ENCODE measurements around the gene GIMAP4. TPM values are rescaled to one million over a fixed set of nuclear protein-coding genes. Genes with fewer than 3 reads are reported as not detected.

Gene GIMAP4
- total RNA-seq, 3 donors from 2014 or later (not counting 1 experiment from before 2014, with no cell fraction given), result 105 to 215 (median 124) TPM

GRCh38 chr7:150556521-150557138, 10.6 kb upstream of the GIMAP4 start:
- Histone ChIP-seq H3K27me3 (ENCODE audit: control insufficient read depth, insufficient read depth, low read length) (no peaks in the 10 kb centered on the region), H3K4me3 (ENCODE audit: low read length) (no peak overlapping the region), H3K9me3 (ENCODE audit: control insufficient read depth, insufficient read depth, low read length) (peaks cover 26% of the 10 kb centered on the region), H3K4me1 (ENCODE audit: control insufficient read depth, insufficient read depth, low read length) (peaks cover 12% of the 10 kb centered on the region), H3K36me3 (ENCODE audit: control insufficient read depth, insufficient read depth, low read length) (no peaks in the 10 kb centered on the region), H3K27ac (ENCODE audit: low read length) (peak overlapping the region; percentile 89)
- WGBS (ENCODE audit: insufficient coverage), result 13% methylated on average over 3 of the region's 4 CpGs
- Mint-ChIP-seq H3K9me3 (peaks cover 6 to 20% of the 10 kb centered on the region in 2 donors), H3K27me3 (ENCODE audit: low read depth in 2 of 2) (no peaks in the 10 kb centered on the region), H3K4me1 (peaks cover 50 to 63% of the 10 kb centered on the region in 2 donors), H3K27ac (peak overlapping the region; percentile 89 to 95), H3K36me3 (peaks cover 44% of the 10 kb centered on the region), H3K4me3 (peak overlapping the region; percentile 85)
- intact Hi-C loops (cut with micrococcal nuclease), result loop anchor here (1.0 kb wide), 2 partner anchors 8 to 75 kb away; no protein-coding TSS in a partner anchor
- peak in 1 of 2 donors; percentile 79 for DNase-seq
- peak; percentile 97 to 99 (median 98) for ATAC-seq
- TF ChIP-seq CTCF (IDR thresholded peaks at IDR 0.05), result no peak

DNA sequence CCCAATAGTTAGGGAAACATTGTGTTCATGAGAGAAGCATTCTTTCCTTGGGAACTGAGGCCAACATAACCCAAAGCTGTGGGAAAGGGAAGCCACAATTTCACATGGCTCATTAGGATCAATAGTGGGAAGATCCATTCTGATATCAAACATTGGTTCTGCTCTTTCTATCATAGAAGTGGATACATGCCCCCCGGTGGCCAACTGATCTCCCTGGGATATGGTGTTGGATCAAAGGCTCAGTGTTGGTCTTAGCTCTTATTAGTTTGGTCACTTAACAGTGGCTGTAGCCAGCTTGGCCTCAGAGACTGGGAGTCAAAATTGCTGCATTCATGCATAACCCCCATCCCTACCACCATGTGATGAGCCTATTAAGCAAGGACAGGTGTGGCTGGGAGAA, 6.7 kb upstream of the GIMAP4 start:
- no CpG with 5 or more reads among the region's 1 CpG for WGBS (ENCODE audit: insufficient coverage)
- H3K27ac ChIP-seq (ENCODE audit: low read length), result no peak overlapping the region

GRCh38 chr7:150562919-150563318, 4.3 kb upstream of the GIMAP4 start:
- intact Hi-C loops (cut with micrococcal nuclease), result no loop called here
- H3K36me3 Mint-ChIP-seq, result peaks cover 19% of the 10 kb centered on the region
- TF ChIP-seq CTCF (IDR thresholded peaks at IDR 0.05), result no peak
- no peak for DNase-seq
- peaks cover 39 to 55% of the 10 kb centered on the region in 2 donors for H3K4me1 Mint-ChIP-seq
- no peaks in the 10 kb centered on the region for H3K27me3 Mint-ChIP-seq (ENCODE audit: low read depth in 2 of 2)
- peak overlapping the region; percentile 31 for H3K4me3 Mint-ChIP-seq
- Histone ChIP-seq H3K36me3 (ENCODE audit: control insufficient read depth, insufficient read depth, low read length) (no peaks in the 10 kb centered on the region), H3K27me3 (ENCODE audit: control insufficient read depth, insufficient read depth, low read length) (no peaks in the 10 kb centered on the region), H3K27ac (ENCODE audit: low read length) (peak overlapping the region; percentile 67), H3K4me1 (ENCODE audit: control insufficient read depth, insufficient read depth, low read length) (peaks cover 21% of the 10 kb centered on the region), H3K9me3 (ENCODE audit: control insufficient read depth, insufficient read depth, low read length) (peaks cover 31% of the 10 kb centered on the region), H3K4me3 (ENCODE audit: low read length) (no peak overlapping the region)
- ATAC-seq, result no peak
- WGBS (ENCODE audit: insufficient coverage), result no CpG with 5 or more reads among the region's 2 CpGs
- peak overlapping the region; percentile 78 to 92 for H3K27ac Mint-ChIP-seq
- H3K9me3 Mint-ChIP-seq, result peaks cover 2 to 12% of the 10 kb centered on the region in 2 donors

More for the DNA sequence above, 6.7 kb upstream of the GIMAP4 start:
- Mint-ChIP-seq H3K27me3 (ENCODE audit: low read depth in 2 of 2) (no peaks in the 10 kb centered on the region), H3K9me3 (peaks cover 0 to 8% of the 10 kb centered on the region in 2 donors), H3K36me3 (peaks cover 20% of the 10 kb centered on the region), H3K27ac (peak overlapping the region in 1 of 2 donors; percentile 41), H3K4me3 (peak overlapping the region; percentile 25), H3K4me1 (peaks cover 33 to 47% of the 10 kb centered on the region in 2 donors)
- TF ChIP-seq CTCF (IDR thresholded peaks at IDR 0.05), result no peak
- intact Hi-C loops (cut with micrococcal nuclease), result no loop called here
- ATAC-seq (no peak), DNase-seq (no peak)
- H3K9me3 ChIP-seq (ENCODE audit: control insufficient read depth, insufficient read depth, low read length), result peaks cover 33% of the 10 kb centered on the region
- no peaks in the 10 kb centered on the region for H3K36me3 ChIP-seq (ENCODE audit: control insufficient read depth, insufficient read depth, low read length)
- H3K4me1 ChIP-seq (ENCODE audit: control insufficient read depth, insufficient read depth, low read length), result peaks cover 21% of the 10 kb centered on the region
- no peak overlapping the region for H3K4me3 ChIP-seq (ENCODE audit: low read length)
- H3K27me3 ChIP-seq (ENCODE audit: control insufficient read depth, insufficient read depth, low read length), result no peaks in the 10 kb centered on the region

Measured in natural killer cell (primary cell).